ENCODE results near the gene CCZ1B.
"Not testable (repeated sequence)": the region's sequence is repeated elsewhere in the genome, so short reads cannot be mapped to it uniquely, and the experiment has no call there.

The CCZ1B gene

DNA sequence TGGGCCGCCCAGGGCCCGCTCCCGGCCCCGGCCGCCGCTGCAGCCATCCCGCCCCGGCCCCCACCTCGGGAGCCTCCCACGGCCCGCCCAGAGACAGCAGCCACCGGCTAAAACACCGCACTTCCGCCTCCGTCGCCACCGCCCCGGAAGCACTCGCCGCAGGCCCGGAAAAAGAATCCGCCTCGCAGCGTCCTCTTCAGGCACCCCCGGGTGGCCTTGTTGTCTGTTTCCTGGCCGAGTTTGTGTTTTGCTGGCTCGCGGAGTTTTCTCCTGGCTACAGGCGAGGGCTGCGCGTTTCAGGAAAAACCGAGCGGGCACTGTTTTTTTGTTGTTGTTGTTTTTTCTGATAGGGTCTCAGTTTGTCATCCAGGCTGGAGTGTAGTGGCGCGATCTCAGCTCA lies at the start of gene CCZ1B:
TSS of gene CCZ1B (minus strand) at position 125 of the 400 bp plus-strand sequence. CDS start at position 47, 78 bp downstream.
- peak; percentile 88 for DNase-seq

- not testable (repeated sequence) for DNase-seq
Observed at GRCh38 chr7:6875022-6875421, 48.9 kb upstream of the CCZ1B start.

DNA sequence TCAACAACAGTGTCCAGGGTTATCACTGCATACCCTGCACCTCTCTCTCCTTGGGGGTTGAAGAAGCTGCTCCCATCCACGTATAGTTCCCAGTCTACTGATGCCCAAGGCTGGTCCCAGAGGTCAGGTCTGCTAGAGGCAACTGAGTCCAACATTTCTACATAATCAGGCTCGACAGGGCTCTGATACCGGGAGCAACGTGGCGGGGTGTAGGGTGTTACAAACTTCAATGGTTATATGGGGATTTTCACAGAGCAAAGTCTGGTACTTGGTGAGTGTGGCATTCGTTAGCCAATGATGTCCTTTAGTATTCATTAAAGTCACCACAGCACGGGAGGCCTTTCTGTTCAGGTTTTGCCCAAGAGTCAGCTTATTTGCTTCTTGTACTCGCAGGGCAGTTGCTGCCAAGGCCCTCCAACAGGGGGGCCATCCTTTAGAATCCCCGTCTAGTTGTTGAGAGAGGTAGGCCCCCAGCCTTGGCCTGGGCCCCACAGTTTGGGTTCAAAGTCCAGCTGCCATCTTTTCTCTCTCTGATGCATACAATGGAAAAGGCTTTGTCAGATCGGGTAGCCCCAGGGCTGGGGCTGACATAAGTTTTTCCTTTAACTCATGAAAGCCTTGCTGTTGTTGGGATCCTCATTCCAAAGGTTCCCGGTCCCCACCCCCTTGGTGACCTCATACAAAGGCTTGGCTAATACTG lies 46.3 kb upstream of the CCZ1B start:
- not testable (repeated sequence) for DNase-seq

- DNase-seq: not testable (repeated sequence)
Observed at GRCh38 chr7:6871421-6872144, 45.5 kb upstream of the CCZ1B start.

GRCh38 chr7:6864751-6865150 lies 38.7 kb upstream of the CCZ1B start:
- DNase-seq: not testable (repeated sequence)

DNA sequence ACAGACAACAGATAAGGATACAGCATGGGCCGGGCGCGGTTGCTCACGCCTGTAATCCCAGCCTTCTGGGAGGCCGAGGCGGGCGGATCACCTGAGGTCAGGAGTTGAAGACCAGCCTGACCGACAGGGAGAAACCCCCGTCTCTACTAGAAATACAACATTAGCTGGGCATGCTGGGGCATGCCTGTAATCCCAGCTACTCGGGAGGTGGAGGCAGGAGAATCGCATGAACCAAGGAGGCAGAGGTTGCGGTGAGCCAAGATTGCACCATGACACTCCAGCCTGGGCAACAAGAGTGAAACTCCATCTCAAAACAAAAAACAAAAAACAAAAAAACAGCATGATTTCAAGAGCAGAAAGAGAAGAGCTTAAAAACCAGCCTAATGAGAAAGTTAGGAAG lies 38.1 kb upstream of the CCZ1B start:
- DNase-seq: not testable (repeated sequence)

DNA sequence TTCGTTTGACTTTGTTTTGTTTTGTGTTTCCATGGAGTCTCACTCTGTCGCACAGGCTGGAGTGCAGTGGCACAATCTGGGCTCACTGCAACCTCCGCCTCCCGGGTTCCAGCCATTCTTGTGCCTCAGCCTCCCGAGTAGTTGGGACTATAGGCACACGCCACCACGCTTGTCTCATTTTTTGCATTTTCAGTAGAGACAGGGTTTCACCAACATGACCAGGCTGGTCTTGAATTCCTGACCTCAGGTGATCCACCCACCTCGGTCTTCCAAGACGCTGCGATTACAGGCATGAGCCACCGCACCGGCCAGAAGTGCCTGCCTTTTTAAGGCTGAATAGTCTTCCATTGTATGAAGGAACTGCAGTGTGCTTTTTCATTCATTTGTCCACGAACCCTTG lies 36.8 kb upstream of the CCZ1B start:
- not testable (repeated sequence) for DNase-seq

- DNase-seq: peak; percentile 78
Observed at GRCh38 chr7:6857721-6858314, 31.7 kb upstream of the CCZ1B start.

GRCh38 chr7:6855563-6856131 lies 29.6 kb upstream of the CCZ1B start:
- DNase-seq: not testable (repeated sequence)

DNA sequence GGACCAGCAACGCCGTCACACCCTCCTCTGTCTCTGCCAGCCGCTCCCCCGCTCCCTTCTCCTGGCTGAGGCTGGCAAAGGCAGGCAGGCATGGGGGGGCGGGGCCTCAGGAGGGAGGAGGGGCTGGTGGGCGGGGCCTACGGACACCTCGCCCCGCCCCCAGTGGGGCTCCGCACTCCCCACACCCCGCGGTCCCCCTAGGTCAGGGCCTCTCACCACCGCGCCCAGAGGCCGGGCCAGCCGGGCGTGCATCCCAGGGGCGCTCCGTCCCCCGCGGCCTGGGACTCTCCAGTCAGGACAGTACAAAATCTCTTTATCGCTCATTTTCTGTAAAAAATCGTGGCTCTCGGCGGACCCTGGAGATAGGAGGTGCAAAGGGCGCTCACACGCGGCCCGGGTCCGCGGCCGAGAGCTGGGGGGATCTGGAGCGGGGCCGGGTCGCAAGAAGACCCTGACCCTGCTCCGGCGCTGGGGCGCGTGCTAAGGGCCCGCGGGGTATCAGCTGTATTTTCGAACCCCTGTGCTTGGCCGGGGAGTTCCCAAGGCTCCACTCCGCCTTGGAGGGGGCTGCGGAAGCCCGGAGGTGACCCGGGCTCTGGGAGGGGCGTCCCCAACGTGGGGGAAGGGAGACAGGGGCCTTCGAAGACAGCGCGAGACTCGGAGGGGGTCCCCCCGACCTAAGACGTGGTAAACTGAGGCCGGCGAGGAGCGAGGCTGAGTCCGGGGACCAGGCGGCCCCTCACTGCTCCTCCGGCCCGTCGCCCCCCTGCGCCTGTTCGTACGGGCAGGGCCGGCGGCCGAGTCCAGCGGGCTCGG lies 28.9 kb upstream of the CCZ1B start:
- not testable (repeated sequence) for DNase-seq

- not testable (repeated sequence) for DNase-seq
Observed at GRCh38 chr7:6853681-6854080, 27.6 kb upstream of the CCZ1B start.

- DNase-seq: not testable (repeated sequence)
Observed at GRCh38 chr7:6849127-6849526, 23.1 kb upstream of the CCZ1B start.

- not testable (repeated sequence) for DNase-seq
Observed at GRCh38 chr7:6847751-6848150, 21.7 kb upstream of the CCZ1B start.

GRCh38 chr7:6845971-6846449 lies 19.9 kb upstream of the CCZ1B start:
- not testable (repeated sequence) for DNase-seq

- DNase-seq: not testable (repeated sequence)
Observed at GRCh38 chr7:6843654-6844053, 17.6 kb upstream of the CCZ1B start.

DNA sequence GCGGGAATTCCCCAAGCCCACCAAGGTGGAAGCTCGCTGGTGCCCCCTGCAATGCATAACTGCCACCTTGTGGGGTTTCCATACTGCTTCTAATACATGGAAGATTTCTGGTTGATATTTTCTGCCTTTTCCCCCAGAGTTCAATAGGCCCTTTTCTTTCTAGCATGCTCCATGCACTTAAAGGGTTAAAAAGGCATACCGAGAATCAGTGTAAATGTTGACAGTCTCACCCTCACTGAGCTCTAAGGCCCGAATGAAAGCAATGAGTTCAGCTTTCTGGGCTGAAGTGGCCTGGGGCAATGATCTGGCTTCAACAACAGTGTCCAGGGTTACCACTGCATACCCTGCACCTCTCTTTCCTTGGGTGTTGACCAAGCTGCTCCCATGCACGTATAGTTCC lies 17.0 kb upstream of the CCZ1B start:
- DNase-seq: not testable (repeated sequence)

GRCh38 chr7:6842278-6842921 lies 16.3 kb upstream of the CCZ1B start:
- DNase-seq: not testable (repeated sequence)

DNA sequence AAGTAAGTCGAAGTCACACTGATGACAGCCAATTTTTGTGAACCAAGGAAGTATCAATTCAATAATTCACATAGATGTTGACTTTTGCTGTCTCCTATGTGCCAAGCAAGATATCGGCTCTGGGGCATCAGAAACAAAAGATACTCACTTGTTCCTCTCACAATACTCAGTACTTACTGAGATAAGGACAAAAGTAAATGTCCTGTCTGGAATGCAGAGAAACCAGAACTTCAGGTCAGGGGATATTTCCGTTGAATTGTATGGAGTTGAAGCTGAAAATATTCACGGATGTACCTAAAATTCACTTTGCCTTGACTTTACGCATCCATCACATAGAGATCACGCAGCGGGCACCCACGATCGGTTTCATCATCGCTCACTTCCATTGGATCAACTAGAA lies 11.0 kb upstream of the CCZ1B start:
- not testable (repeated sequence) for DNase-seq

DNA sequence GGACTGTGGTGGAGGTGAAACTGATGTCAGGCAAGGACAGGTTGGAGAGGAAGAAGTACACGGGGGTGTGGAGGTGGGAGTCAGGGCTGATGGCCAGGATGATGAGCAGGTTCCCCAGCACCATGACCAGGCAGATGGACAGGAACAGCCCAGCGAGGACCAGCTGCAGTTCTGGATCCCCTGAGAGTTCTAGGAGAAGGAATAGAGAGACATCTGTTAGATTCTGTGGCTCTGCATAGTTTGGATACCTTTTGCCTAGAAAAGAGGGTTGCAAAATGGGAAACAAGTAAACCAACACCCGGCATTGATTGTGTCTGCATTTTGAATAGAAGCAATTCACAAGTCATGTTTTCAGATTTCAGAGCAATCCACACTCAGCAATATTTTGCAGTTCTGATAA lies 9.4 kb upstream of the CCZ1B start:
- DNase-seq: not testable (repeated sequence)

- DNase-seq: no peak
Observed at GRCh38 chr7:6833636-6834035, 7.6 kb upstream of the CCZ1B start.

DNA sequence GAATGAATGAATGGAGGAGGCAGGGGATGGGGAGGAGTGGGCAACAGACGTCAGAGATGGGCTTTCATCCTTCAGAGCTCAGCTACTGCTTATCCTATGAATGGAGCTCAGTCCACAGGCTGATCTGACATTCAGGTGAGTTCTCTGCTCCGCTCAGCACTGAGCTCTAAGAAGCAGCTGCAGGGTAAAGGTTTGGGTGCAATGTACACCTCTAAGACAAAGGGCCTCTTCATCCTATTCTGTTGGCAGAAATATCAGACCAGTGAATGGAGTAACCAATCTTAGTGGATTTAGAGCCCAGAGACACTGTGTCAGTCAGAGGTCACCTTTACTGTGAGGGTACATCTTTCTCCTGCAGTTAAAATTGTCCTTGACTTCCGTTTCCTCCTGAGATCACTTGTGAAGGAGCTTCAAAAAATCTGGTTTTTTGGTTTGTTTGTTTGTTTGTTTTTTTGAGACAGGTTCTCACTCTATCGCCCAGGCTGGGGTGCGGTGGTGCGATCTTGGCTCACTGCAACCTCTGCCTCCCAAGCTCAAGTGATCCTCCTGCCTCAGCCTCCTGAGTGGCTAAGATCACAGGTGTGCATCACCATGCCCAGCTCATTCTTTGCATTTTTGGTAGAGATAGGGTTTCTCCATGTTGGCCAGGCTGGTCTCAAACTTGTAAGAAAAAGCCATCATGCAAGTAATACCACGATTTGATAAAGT lies 5.1 kb upstream of the CCZ1B start:
- DNase-seq: no peak
